ENCODE results near the gene PRKCE.

DNA sequence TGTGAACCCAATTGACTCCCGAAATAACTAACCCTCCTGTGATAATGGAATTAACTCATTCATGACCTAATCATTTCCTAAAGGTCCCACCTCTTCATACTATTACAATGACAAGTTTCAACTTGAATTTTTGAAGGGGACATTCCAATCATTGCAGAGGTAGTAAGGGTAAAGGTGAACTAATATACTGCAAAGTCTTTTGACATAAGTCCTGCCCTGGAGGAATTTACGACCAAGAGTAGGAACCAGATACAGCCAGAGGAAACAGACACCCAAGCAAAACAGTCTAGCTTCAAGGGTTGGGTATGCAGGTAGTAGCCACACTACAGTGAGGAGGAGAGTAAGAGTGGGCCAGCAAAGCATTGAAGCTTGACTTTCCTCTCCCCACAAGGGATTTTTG, 39.2 kb upstream of the PRKCE start:
- TF ChIP-seq, protein P1, sequence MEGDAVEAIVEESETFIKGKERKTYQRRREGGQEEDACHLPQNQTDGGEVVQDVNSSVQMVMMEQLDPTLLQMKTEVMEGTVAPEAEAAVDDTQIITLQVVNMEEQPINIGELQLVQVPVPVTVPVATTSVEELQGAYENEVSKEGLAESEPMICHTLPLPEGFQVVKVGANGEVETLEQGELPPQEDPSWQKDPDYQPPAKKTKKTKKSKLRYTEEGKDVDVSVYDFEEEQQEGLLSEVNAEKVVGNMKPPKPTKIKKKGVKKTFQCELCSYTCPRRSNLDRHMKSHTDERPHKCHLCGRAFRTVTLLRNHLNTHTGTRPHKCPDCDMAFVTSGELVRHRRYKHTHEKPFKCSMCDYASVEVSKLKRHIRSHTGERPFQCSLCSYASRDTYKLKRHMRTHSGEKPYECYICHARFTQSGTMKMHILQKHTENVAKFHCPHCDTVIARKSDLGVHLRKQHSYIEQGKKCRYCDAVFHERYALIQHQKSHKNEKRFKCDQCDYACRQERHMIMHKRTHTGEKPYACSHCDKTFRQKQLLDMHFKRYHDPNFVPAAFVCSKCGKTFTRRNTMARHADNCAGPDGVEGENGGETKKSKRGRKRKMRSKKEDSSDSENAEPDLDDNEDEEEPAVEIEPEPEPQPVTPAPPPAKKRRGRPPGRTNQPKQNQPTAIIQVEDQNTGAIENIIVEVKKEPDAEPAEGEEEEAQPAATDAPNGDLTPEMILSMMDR (IDR thresholded peaks at IDR 0.05) = no peak
- TF ChIP-seq POLR2A (IDR thresholded peaks at IDR 0.05) = no peak
